Ramos (cell line): Measurements from ENCODE around the gene TMEM117.
"Not testable (repeated sequence)": the region's sequence is repeated elsewhere in the genome, so short reads cannot be mapped to it uniquely, and the experiment has no call there.

Experiments used
- in situ Hi-C: fragments of 300-500 bp; cut with MboI; formaldehyde crosslinking; loops from one replicate; pipeline ENCODE4 v1.14.3; 2022; ENCODE audit warnings: low sequenced_read_pairs; ENCODE audit not compliant: unreplicated experiment

The TMEM117 gene

DNA sequence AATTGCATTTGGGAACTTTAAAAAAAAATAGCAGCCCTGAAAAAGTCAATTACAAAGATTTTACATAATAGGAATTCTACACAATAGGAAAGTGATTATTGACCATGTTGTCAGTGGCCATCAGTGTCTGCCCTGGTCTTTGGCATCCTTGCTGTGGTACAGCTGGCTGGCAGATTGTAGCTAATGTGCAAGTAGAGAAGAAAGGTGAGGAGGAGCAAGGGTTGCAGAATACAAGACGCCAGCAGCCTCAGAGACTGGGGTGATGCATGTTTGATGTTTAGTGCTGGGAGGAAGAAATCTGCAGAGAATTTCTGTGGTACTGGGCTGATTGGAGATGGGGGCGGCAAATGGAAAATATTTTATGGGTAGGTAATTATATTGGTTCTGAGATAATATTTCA, 322.9 kb downstream of the TMEM117 start:
- in situ Hi-C loops = no loop called here

DNA sequence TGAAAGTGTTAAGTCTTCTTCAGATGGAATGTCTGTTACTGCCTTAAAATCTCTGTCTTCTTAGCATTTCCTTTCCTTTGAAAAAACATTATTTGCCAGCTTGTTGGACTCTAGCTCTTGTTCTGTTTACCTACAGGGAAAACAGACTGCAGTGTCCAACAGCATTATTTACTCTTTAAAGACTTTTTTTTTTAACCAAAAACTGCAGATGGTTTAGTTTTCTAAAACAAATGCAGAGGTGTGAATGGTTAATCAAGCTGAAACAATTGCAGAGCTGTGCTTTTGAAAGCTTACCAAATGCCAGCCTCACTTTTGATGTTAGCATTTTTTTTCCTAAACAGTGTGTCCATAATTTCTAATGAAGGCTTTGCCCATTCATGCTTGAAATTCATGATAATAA, 323.3 kb downstream of the TMEM117 start:
- in situ Hi-C loops = no loop called here

DNA sequence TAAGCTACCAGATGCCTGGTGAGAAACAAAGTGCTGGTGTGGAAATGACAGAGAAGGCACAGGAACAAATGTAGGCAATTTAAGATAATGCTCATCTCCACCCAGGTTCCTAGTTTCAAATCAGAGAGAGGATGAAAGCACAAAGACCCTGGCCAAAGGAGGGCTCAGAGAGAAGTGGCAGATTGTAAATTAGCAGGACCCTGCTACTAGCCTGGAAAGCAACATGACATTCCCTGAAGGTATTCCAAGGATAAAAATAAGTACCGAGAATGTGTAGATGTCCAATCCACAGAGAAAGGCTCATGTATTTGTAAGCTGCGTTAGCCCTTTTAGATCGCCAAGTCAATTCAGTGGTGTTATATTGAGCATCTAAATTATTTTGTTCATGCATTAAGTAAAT, 324.0 kb downstream of the TMEM117 start:
- in situ Hi-C loops = no loop called here

DNA sequence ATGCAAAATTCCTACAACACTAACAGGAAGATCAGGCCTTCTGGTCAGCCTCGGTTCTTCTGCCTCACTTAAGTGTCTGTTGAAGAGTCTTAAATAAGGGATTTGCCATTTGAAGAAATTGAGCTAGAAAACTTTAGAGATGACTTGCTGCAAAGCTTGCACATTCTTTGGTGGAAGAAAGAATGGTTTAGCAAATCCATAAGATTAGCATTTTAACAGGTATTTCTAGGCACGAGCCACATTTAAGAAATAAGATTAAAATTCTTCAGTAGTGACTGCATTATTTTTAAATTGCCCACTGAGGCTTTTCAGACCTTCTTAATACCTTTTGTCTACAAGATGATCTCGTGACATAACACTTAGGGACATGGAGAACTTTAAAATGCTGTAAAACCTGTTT, 327.1 kb downstream of the TMEM117 start:
- in situ Hi-C loops = no loop called here

DNA sequence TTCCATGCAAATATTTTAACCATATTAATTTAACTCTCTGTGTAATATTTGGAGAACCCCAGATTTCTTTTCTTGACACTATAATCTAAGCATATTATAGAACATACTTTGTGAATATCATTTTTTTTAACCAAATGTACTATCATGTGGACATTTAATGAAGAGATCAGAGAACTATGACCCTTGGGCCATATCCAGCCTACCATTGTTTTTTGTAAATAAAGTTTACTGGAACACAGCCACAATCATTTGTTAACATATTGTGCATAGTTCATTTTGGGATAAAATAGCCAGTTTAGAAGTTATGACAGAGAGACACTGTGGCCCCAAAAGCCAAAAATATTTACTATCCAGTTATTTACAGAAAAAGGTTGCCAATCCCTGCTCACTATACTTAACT, 338.2 kb downstream of the TMEM117 start:
- in situ Hi-C loops = no loop called here

DNA sequence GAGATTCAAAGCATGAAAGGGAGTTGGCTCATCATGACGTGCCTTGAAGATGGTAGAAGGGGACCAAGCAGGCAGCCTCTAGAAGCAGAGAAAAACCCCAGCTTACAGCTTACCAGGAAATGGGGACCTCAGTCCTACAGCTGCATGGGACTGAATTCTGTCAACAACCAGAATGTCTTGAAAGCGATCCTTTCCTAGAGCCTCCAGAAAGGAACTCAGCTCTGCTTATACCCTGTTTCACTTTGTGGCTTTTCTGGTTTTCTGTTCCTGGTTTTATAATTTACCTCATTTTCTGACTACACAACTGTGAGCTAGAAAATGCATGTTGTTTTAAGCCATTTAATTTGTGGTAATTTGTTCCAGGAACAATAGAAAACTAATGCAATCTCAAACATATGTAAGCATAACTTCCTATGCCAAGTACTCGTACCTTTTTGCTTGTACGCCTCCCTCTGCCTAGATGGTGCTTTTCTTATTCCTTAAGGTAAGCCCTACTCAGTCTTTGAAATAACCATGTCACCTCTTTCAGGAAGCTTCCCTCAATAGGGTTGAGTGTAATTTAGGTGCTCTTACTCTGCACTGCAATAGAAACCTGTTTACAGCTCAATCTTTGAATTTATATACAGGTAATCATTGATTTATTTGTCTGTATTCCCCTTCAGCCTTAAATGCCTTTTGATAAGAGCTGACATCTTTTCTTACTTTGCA, 348.8 kb downstream of the TMEM117 start:
- in situ Hi-C loops = no loop called here

DNA sequence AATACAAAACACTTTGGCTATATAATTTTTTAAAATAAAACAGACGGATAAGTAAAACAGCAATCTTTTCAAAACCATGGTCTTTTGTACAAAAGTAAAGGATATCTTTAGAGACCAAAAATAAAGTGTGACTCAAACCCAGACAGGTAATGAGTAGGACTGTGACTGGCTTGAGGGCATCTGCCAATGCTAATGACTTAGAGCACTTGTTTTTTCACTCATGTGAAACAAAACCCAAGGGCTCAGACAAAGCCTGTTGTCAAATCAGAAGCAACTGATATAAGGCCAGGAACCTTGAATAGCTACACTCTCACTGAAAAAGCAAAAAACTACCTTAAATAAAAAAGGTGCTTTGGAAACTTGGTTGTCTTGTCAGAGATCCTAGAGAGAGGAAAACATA, 357.4 kb downstream of the TMEM117 start:
- in situ Hi-C loops = no loop called here

DNA sequence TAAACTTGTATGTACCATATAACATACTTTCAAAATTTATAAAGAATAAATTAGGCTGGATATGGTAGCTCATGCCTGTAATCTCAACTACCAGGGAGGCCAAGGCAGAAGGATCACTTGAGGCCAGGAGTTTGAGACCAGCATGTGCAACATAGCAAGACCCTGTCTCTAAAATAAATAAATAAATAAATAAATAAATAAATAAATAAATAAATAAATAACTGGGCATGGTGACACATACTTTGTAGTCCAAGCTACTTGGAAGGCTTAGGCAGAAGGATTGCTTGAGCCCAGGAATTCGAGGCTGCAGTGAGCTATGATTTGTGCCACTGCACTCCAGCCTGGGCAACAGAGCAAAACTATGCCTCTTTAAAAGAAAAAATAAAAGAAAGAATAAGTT, 359.8 kb downstream of the TMEM117 start:
- in situ Hi-C loops = not testable (repeated sequence)

DNA sequence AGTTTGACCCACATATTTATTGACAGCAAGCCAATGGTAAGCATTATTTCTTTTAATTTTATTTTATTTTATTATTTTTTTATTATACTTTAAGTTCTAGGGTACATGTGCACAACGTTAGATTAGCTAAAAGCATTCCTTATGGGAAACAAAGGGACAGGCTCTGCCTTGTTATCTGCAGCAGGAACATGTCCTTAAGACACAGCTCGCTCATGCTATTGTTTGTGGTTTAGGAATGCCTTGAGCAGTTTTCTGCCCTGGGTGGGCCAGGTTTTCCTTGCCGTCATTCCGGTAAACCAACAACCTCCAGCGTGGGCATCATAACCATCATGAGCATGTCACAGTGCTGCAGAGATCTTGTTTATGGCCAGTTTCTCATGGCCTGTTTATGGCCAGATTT, 370.2 kb downstream of the TMEM117 start:
- in situ Hi-C loops = no loop called here

DNA sequence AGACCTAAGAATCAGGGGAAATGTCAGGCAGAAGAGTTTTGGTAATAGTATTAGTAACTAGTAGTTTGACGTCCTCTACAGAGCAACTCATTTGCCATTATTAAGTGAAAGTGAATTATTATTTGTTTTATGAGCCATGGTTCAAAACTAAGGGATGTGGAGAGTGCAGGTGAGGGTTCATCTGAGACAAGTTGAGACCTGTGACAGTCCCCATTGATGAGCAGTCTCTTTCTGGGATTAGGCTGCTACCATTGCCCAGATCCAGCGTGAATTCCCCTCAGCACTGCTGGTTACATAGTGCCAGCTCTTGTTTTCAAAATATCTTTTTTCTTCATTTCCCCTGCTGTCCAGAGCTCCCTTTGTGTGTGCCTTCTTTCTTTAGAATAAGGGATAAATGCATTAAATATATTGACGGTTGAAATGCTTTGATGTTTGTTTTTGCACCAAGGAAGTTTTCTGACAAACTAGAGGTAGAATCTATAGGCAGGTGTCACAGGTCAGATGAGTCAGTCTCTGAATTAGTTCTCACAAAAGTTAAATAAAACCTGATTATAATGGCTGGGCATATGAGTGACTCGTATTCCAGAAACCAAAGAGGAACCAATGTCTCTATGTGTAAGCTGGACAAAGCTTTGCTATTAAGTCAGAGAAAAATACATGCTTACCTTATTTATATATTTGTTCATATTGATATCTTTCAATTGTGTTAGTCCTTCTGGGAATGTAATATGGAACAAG, 381.4 kb downstream of the TMEM117 start:
- in situ Hi-C loops = no loop called here

DNA sequence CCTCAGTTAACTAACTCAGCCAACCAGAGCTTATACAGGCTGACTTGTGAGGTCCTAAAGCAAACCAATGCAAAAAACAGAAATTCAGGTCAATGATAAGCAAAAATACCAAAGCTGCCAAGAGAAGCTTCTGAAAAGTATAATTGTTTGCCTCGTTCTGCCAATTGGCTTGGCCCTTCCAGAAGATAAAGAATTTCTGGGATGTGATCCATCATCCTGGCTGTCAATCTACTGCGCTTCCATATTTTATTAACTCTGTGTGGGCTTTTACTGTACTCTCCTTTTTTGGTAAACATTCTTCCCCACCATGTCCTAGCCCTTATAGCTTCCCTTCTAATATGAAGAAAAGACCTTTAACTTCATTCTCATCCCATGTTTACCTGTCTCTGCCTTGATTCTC, 387.9 kb downstream of the TMEM117 start:
- in situ Hi-C loops = no loop called here

DNA sequence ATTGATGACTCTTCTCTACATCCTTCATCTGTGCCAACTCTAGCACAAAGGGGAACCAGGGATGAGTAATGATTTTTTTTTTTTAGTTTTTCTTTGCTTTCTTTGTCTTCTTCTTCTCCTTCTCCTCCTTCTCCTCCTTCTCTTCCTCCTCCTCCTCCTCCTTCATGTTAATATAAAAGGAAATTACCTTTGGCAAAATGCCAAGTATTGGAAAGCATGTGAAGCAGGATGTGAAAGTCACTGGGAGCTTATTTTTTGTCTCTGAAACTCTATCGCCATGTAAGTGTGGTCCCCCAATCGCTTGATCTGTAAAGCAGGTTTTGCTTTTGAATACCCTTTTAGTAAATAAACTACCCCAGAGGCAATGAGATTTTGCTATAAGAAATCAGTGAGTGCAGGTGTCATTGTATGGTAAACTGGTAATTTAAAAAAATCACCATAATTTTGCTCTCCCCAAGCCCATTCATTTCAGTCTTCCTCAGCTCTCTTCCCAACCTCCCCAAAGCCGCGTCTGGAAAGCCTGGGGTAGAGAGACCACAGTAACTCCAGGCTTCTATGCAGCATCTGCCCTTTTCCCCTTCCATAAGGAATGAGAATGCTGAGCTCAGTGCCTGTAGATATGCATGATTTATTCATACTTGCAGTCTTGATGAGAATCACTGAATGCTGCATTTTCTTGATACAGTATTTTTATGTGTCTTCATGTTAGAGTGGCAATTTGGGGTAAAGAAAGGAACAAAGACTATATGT, 388.7 kb downstream of the TMEM117 start:
- in situ Hi-C loops = no loop called here

DNA sequence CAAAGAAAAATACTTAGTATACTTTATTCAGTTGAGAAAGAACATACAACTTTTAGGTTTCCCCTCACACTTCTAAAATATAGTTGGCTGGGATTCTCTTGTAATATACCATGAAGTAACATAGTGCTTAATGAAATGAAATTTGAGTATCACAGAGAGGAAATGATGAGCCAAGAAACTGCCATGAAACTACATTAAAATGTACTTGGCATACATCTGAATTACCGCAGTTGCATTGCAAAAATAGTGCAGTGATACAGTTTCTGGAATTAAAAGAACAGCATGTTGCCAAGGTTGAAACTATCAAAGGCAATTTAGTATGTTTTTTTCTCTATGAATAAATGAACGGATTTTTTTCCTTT, 389.2 kb downstream of the TMEM117 start:
- in situ Hi-C loops = no loop called here

DNA sequence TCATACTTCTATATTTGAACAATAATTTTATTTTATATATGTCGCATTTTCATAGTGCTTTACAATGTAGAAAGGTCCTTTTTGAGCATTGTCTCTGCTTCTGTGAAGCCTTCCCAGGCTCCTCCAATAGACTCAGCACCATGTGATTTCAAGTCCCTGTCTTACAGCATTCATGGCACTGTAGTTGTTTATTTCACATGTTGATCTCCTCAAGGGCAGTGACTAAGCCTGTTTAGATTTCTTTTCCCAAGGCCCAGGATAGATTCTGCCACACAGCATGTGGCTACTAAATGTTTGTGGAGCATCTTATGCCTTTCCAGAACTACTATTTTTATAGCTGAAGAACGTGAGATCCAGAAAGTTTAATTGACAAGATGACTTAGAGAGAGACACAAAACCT, 391.7 kb downstream of the TMEM117 start:
- in situ Hi-C loops = no loop called here

DNA sequence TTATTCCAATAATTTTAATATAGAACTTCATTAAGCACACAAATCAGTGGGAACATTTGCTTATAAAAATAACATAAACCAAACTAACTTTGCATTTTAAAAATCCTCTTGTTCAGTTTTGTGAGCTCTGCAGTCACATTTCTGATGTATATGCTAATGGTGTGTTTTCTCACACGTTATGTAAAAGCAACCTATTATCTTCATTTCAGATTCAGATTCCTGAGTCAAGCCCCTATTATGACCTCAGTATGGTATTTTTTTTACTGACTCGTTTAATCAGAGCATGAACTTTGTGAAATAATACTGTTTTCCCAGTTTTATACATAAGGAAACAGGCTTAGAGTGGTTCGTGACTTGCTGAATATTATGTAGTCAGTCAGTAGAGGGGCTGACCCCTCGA, 394.0 kb downstream of the TMEM117 start:
- in situ Hi-C loops = no loop called here

DNA sequence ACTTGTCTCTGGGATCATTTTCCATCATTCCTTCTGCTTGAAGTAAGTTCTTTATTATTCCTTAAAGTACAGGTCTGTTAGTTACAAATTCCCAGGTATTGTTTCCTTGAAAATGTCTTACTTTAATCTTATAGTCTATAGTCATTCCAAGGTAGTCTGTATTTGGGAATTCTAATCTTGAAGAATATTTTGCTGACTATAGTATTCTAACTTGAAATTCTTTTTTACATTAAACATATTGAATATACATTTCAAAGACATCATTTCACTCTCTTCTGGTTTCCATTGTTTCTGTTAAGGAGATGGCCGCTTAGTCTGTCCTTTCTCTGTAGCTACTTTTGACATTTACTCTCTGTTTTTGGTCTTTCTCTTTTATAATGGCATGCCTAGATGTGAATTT, 399.8 kb downstream of the TMEM117 start:
- in situ Hi-C loops = no loop called here

DNA sequence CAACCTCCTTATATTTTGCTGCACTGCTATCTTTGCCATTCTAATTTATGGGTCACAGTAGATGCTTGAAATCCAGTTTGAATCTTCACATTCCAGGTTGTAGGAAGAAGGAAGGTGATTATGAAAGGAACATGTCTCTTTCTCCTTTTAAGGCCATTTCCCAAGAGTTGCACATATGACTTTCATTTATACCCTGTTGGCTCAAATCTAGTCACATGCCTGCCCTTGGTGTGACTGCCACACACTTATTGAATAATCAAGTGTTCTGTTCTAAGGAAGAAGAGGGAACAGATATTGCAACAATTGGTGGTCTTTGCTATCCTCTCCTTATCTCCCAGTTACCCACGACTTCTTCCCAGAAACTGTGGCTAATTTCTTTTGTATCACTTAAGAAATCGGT, 404.3 kb downstream of the TMEM117 start:
- in situ Hi-C loops = no loop called here

DNA sequence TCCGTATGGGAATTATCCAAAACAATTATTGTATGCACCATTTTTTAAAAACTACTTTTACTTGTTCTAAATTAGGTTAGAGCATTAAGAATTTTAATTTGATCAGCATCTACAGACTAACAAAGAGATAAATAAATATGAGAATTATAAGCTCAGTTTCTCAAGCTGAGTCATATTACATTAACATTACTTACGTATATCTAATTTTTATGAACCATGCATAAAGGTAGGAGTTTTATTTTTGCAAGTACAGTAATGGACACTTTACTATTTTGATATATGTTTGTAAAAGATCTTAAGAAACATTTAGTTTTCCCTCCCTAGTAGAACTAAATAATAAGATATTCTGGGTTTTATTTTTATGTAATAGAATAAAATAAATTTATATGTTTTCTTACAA, 410.1 kb downstream of the TMEM117 start:
- in situ Hi-C loops = no loop called here

DNA sequence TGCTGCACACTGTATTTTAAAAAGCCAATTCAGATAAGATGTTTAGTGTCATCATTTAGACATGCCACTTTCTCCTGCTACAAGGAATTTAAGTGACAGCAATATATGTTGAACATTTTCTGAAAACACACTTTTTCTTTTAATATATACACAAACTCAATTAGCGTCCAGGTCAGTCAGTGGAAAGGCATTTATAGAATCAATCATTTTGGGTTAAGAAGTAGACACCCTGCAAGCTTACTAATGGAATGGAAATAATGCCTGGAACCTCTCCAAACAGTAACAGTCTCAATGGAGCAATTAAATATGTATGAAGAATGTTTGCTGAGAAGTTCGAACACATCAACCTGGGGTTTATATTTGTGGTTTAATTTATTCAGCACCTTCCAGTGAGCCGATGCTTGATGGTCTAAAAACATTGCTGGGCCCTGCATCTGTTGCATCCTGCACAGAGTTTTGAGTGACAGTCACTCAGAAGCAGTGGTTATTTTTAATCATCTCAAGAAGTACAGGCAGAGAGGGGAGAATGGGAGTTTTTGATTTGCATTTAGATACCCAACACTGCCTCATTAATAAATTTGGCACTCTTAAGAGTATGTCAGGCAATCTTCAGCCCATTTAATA, 410.7 kb downstream of the TMEM117 start:
- in situ Hi-C loops = no loop called here

DNA sequence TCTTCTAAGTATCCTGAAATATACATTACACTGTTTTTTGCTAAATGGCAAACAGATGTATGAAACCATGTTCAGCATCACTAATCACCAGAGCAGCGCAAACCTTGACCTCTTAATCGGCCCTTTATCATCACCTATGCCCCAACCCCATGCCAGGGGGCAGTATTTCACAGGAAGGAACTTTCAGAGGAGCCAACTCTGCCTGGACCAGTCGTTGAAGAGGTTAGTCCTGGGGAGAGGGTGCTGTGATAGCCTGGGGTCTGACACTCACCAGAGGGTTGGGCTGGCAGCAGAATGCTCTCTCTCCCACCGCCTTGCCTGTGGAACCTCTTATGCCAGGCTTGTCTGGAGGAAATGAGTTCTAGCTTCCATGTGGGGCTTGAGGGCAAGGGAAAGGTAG, 411.7 kb downstream of the TMEM117 start:
- in situ Hi-C loops = no loop called here

DNA sequence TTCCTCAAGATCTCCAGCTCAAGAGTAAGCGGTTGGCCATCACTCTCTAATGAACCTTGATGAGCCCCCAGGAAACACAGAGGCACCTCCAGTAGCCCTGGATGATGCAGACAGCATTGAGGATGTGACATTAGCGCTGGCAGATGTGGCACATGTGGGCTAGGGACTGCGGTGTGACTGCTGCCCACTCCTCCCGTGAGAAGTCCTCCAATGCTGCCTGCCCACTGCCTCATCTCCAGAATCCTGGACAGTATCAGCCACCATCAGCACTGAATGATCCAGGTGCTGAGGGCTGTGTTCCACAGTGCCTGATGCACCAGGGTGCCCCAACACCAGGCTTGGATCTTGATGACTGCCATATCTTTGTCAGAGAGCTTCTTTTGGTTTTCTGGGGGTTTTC, 412.6 kb downstream of the TMEM117 start:
- in situ Hi-C loops = no loop called here
